ENCODE data around the gene DDX41.
"Not testable (repeated sequence)": the region's sequence is repeated elsewhere in the genome, so short reads cannot be mapped to it uniquely, and the experiment has no call there.

DDX41 gene

DNA sequence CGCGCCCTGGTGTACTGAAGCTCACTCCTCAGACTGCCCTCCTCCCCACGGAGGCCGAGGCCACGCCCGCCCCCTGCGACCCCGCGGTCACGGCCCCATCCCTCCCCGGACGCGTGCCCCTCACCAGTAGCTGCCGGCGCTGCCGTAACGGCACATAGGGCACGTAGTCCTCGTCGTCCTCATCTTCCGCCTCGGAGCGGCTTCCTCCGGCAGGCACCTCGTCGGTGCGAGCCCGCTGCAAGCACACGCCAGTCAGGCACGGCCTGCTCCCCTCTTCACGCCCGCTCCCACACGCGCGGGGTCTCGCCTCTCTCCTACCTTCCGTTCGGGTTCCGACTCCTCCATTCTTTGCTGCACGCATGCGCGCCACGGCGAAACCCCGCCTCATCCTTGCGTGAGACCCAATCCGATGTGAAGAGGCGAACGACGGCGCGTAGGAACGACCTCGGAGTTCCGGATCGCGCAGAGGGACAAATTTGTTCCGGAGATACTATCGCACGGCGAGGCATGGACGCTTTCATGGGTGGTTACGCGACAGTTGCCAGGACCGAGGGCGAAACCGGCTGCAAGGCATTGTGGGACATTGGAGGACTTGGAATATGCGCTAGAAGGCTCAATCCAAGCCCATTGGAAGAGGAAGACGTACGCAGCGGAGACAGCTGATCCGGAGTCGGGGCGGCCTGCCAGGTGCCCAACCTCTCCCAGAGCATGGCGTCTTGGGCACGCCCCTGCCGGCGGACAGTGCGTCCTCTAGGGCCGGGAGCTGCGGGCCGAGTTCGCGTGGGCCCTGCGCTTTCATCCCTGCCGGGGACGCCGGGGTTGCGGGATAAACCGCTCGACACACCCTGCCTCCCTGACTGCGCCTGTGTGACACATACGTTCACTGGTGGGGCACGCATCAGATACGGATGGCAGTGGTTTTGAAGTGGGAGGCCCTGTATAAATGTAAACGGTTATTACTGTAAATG, at the start of gene DDX41:
Gene DDX41 (minus strand): TSS at position 361 of the 968 bp plus-strand sequence. CDS start 16 bp downstream, at position 345.
- ATAC-seq (ENCODE audit: low read depth) (peak; percentile 92), DNase-seq (ENCODE audit: low spot score in 2 of 2) (peak; percentile 84 to 87)
- H3K27ac Mint-ChIP-seq = peak within 1 kb of the TSS; percentile 85
- peak within 1 kb of the TSS; percentile 89 for H3K4me3 Mint-ChIP-seq
- peaks cover 24% of the 10 kb centered on the region for H3K36me3 Mint-ChIP-seq
- H3K27me3 Mint-ChIP-seq = no peaks in the 10 kb centered on the region
- H3K4me1 Mint-ChIP-seq = peaks cover 37% of the 10 kb centered on the region
- H3K9me3 Mint-ChIP-seq = no peaks in the 10 kb centered on the region

DNA sequence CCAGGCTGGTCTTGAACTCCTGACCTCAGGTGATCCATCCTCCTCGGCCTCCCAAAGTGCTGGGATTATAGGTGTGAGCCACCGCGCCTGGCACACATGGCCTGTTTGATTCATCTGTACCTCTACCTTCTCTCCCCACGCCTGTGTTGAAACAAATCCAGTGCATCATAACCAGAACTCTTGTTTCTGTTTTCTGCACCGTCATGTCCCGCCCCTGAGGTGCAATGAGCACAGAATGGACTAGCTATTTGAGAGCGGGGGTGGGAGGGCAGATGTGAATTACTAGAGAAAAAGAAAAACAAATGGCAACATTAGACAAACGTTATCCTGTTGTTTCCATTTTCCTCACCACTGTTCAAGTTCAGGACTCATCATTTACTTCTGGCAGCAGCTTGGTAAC, 48.3 kb upstream of the DDX41 start:
- H3K27me3 Mint-ChIP-seq = peaks cover 14% of the 10 kb centered on the region
- H3K4me3 Mint-ChIP-seq = no peak overlapping the region
- no peak overlapping the region for H3K27ac Mint-ChIP-seq
- H3K4me1 Mint-ChIP-seq = no peaks in the 10 kb centered on the region
- DNase-seq (ENCODE audit: low spot score in 2 of 2) (no peak), ATAC-seq (ENCODE audit: low read depth) (no peak)
- H3K9me3 Mint-ChIP-seq = no peaks in the 10 kb centered on the region
- no peaks in the 10 kb centered on the region for H3K36me3 Mint-ChIP-seq

DNA sequence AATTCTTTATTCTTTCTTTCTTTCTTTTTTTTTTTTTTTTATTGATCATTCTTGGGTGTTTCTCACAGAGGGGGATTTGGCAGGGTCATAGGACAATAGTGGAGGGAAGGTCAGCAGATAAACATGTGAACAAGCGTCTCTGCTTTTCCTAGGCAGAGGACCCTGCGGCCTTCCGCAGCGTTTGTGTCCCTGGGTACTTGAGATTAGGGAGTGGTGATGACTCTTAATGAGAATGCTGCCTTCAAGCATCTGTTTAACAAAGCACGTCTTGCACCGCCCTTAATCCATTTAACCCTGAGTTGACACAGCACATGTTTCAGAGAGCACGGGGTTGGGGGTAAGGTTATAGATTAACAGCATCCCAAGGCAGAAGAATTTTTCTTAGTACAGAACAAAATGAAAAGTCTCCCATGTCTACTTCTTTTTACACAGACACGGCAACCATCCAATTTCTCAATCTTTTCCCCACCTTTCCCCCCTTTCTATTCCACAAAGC, 42.7 kb upstream of the DDX41 start:
- H3K27me3 Mint-ChIP-seq; H3K36me3 Mint-ChIP-seq; H3K4me1 Mint-ChIP-seq; H3K27ac Mint-ChIP-seq; DNase-seq (ENCODE audit: low spot score in 2 of 2); H3K4me3 Mint-ChIP-seq; ATAC-seq (ENCODE audit: low read depth); H3K9me3 Mint-ChIP-seq: not testable (repeated sequence)

DNA sequence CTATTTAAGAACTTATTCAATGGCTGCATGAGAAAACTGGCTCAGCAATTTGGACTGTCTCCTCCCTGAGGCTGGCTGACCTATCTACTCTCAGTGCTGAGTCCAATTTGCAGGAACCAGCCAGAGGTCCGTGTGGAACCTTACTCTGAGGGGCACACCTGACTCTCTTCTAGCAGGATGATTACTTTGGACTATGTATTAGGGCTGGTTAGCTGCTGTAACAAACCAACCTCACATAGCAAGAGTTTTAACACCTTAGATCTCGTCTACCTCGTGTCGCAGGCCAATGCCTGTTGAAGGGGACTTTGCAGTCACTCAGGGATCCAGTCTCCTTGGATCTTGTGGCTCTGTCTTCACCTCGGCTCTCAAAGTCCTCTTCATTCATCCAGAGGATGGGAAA, 41.0 kb upstream of the DDX41 start:
- DNase-seq (ENCODE audit: low spot score in 2 of 2) (no peak), ATAC-seq (ENCODE audit: low read depth) (no peak)
- Mint-ChIP-seq H3K9me3 (no peaks in the 10 kb centered on the region), H3K36me3 (no peaks in the 10 kb centered on the region), H3K27me3 (no peaks in the 10 kb centered on the region), H3K4me1 (peaks cover 11% of the 10 kb centered on the region), H3K4me3 (no peak overlapping the region), H3K27ac (no peak overlapping the region)

DNA sequence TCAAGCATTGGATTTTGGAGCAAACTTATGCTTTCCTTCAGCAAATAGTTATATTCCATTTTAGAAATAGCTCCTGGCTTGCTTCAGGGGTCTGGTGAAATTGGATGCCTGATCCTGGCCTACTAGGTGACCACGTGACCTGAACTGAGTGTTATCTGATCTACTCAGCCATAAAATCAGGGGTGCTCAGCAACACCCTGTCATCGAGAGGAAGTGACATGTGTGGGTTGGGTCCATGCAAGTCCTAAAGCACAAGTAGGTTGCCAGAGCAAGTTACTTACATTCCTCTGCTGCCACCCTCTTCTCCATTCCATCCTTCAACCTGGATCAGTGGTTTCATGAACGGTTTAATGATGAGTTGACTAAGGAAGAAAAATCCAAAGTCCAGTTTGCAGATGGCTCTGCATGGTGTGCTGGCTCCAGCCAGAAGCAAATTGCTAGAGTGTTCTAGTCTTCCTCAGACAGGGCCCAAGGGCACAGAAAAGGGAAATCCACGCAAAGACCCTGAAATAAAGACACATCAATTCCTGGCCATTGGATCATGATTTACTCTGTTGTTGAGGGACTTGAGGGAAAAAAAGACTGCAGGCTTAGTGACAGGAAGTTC, 40.4 kb upstream of the DDX41 start:
- Mint-ChIP-seq H3K27me3 (no peaks in the 10 kb centered on the region), H3K4me1 (peaks cover 16% of the 10 kb centered on the region), H3K4me3 (no peak overlapping the region), H3K9me3 (no peaks in the 10 kb centered on the region), H3K36me3 (no peaks in the 10 kb centered on the region), H3K27ac (no peak overlapping the region)
- ATAC-seq (ENCODE audit: low read depth) (no peak), DNase-seq (ENCODE audit: low spot score in 2 of 2) (no peak)

DNA sequence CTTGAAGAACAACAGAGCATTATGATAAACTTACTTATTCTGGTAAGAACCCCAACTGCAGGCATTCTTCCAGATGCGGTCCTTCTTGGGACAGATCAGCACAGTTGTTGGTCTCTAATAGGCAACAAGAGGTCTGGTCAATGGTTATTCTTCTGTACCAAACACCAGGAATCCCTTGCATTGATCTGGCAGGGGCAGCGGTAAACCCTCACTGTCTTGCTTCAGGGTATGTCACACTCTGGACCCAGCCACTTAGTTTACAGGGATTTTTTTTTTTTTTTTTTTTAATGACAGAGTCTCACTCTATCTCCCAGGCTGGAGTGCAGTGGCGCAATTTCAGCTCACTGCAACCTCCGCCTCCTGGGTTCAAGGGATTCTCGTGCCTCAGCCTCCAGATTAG, 38.9 kb upstream of the DDX41 start:
- H3K27me3 Mint-ChIP-seq = no peaks in the 10 kb centered on the region
- ATAC-seq (ENCODE audit: low read depth) (no peak), DNase-seq (ENCODE audit: low spot score in 2 of 2) (no peak)
- no peaks in the 10 kb centered on the region for H3K9me3 Mint-ChIP-seq
- H3K4me3 Mint-ChIP-seq = no peak overlapping the region
- peaks cover 3% of the 10 kb centered on the region for H3K36me3 Mint-ChIP-seq
- peaks cover 18% of the 10 kb centered on the region for H3K4me1 Mint-ChIP-seq
- no peak overlapping the region for H3K27ac Mint-ChIP-seq

DNA sequence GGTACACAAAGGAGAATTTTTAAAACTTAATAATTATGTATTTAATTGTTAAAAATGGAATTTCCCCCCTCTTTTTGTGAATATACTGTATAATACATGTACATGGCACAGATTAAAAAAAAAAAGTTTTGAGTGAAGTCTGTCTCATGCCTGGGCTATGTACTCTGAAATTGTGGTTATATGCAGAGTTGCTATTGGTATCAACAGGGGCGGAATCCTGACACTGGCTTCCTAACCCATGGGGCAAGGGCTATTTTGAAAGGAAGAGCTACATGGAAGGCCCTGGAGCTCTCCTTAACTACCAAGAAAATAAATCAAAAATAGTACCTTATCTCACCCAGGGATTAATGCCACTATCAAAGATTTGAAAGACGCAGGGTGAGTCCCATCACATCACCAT, 38.5 kb upstream of the DDX41 start:
- peak overlapping the region; percentile 80 for H3K27ac Mint-ChIP-seq
- H3K4me1 Mint-ChIP-seq = peaks cover 19% of the 10 kb centered on the region
- no peaks in the 10 kb centered on the region for H3K9me3 Mint-ChIP-seq
- ATAC-seq (ENCODE audit: low read depth) = no peak
- no peak for DNase-seq (ENCODE audit: low spot score in 2 of 2)
- no peaks in the 10 kb centered on the region for H3K27me3 Mint-ChIP-seq
- peaks cover 3% of the 10 kb centered on the region for H3K36me3 Mint-ChIP-seq
- H3K4me3 Mint-ChIP-seq = no peak overlapping the region

DNA sequence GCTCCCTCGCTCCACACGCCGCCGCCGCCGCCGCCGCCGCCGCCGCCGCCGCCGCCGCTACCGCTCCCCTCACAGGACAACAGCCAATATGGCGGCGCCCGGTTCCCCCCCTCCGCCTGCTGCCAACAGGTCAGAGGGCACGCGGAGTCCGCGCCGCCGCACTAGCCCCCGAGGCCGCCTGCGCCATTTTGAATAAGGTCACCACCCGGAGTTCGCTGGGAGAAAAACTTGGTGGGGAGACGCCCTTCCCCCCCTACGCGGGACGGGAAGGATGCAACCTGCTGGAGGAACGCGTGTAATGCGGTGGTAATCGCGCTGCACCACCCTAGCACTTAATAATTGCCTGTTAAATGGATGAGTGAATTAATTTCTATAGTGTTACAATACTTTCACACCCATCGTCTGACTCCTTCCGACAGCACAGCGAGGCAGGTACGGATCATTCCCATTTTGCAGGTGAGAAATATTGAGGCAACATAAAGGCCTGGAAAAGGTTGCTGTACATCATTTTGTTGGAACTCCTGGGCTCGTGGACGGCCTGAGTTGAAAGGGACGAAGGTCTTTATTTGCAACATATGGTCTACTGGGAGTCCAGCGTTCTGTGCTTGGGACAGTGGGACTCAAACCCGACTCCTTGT, 37.8 kb upstream of the DDX41 start, which contains the start of gene FAM193B:
Gene FAM193B (minus strand): TSS at position 90 of the 638 bp plus-strand sequence. CDS start 105 bp downstream, outside the sequence.
- H3K27ac Mint-ChIP-seq = peak within 1 kb of the TSS; percentile 80
- peaks cover 21% of the 10 kb centered on the region for H3K4me1 Mint-ChIP-seq
- peaks cover 3% of the 10 kb centered on the region for H3K36me3 Mint-ChIP-seq
- H3K4me3 Mint-ChIP-seq = peak within 1 kb of the TSS; percentile 83
- peak; percentile 91 to 96 for DNase-seq (ENCODE audit: low spot score in 2 of 2)
- H3K27me3 Mint-ChIP-seq = no peaks in the 10 kb centered on the region
- no peaks in the 10 kb centered on the region for H3K9me3 Mint-ChIP-seq
- peak; percentile 97 for ATAC-seq (ENCODE audit: low read depth)

DNA sequence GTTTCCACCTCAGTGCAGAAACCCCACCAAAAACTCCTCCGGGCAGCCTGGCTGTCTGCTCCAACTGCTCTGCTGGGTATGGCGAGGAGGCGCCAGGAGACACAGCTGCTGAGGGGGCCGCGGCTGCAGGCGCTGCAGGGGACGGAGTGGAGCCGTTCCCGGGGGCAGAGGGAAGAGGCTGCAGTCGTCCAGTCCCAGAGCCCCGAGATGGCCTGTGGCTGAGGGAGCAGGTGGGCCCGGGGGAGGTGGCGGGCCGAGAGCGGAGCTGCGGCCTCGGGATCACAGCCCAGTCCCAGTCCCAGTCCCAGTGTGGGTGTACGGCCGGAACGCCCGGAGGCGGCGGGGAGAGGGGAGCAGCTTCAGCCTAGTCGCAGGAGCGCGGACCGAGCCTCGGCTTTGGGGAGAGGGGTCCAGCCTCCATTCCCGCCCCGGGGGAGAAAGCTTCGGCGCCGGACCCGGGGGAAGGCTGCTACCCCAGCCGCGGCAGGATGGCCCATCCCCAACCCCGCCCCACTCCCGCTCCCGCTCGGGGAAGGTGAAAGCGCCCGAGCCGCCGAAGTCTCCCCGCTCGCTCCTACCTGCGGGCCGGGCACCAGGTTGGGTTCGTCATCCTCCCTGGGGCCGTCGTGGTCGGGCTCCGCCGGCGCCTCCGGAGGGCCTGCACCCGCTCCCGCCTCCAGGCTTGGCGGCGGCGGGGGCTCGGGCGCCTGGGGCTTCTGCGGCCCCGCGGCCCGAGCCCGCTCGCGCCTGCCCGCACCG, 37.1 kb upstream of the DDX41 start:
- peaks cover 22% of the 10 kb centered on the region for H3K4me1 Mint-ChIP-seq
- no peaks in the 10 kb centered on the region for H3K9me3 Mint-ChIP-seq
- H3K36me3 Mint-ChIP-seq = peaks cover 3% of the 10 kb centered on the region
- no peaks in the 10 kb centered on the region for H3K27me3 Mint-ChIP-seq
- peak in 1 of 2 donors; percentile 51 for DNase-seq (ENCODE audit: low spot score in 2 of 2)
- H3K27ac Mint-ChIP-seq = peak overlapping the region; percentile 80
- H3K4me3 Mint-ChIP-seq = peak overlapping the region; percentile 31
- ATAC-seq (ENCODE audit: low read depth) = no peak

DNA sequence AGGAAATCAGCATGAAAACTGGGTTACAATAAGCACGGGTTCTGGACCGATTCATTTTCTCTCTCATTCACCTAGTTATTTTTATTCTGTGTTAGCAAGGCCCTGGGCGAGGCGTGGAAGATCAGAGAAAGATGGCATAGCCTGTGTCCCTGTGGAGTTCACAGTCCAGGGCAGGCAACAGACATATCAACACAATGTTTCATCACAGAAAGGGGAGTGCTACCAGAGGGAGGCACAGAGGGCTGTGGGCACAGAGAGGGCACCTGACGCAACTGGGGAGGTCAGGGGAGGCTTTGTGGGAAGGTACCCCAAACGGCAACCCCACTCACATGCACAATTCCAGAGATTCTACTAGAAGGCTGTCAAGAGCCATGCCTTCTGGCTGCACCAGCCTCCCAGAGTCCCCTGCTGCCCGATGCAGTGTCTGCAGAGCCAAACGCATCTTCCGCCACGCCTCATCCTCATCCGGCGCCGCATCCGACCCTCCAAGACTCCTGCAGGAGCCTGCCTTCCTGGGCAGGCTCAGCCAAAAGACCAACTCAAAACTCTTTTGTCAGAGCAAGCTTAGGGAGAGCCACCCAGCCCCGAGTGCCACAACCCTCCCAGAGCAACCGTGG, 36.2 kb upstream of the DDX41 start:
- Mint-ChIP-seq H3K27me3 (no peaks in the 10 kb centered on the region), H3K9me3 (no peaks in the 10 kb centered on the region), H3K4me1 (peaks cover 26% of the 10 kb centered on the region), H3K36me3 (peaks cover 3% of the 10 kb centered on the region), H3K27ac (peak overlapping the region; percentile 70), H3K4me3 (peak overlapping the region; percentile 31)
- DNase-seq (ENCODE audit: low spot score in 2 of 2) = no peak
- no peak for ATAC-seq (ENCODE audit: low read depth)

DNA sequence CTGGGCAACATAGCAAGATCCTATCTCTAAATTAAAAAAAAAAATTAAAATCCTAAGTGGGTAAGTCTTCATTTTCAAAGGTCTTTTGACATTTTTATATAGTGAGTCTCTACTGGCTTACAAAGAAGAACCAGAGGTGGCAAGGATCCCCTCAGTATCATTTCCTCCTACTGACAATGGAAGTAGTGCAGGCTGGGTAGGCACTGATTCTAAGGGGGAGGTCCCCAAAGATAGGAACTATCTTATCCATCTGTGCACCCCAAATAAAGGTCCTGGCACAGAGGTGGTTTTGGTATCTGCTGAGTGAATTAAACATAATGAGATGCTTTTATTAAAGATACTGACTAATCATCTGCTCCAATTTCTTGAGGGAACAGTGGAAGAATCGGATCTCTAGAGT, 33.4 kb upstream of the DDX41 start:
- peaks cover 32% of the 10 kb centered on the region for H3K4me1 Mint-ChIP-seq
- H3K27ac Mint-ChIP-seq = no peak overlapping the region
- H3K27me3 Mint-ChIP-seq = no peaks in the 10 kb centered on the region
- DNase-seq (ENCODE audit: low spot score in 2 of 2) (no peak), ATAC-seq (ENCODE audit: low read depth) (peak; percentile 18)
- no peak overlapping the region for H3K4me3 Mint-ChIP-seq
- H3K9me3 Mint-ChIP-seq = no peaks in the 10 kb centered on the region
- H3K36me3 Mint-ChIP-seq = peaks cover 5% of the 10 kb centered on the region

DNA sequence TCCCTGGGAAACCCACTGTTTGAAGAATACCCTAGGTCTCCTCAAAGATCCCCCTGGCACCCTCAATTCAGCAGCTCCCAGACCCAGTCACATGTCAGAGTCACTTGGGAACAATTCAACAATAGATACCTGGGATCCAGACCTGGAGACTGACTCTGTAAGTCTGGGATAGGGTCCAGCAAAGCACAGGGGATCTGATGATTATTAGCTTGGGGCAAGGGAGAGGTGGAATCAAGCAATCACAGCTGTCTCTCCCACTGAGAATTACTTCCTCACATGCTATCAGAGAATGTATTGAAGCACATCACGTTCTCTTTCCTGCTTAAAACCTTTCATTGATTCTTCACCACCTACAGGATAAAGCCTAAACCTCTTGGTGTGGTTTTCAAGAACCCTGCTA, 31.7 kb upstream of the DDX41 start:
- Mint-ChIP-seq H3K9me3 (no peaks in the 10 kb centered on the region), H3K27me3 (no peaks in the 10 kb centered on the region), H3K4me3 (no peak overlapping the region), H3K27ac (no peak overlapping the region), H3K4me1 (peaks cover 27% of the 10 kb centered on the region), H3K36me3 (peaks cover 5% of the 10 kb centered on the region)
- no peak for DNase-seq (ENCODE audit: low spot score in 2 of 2)
- ATAC-seq (ENCODE audit: low read depth) = no peak

DNA sequence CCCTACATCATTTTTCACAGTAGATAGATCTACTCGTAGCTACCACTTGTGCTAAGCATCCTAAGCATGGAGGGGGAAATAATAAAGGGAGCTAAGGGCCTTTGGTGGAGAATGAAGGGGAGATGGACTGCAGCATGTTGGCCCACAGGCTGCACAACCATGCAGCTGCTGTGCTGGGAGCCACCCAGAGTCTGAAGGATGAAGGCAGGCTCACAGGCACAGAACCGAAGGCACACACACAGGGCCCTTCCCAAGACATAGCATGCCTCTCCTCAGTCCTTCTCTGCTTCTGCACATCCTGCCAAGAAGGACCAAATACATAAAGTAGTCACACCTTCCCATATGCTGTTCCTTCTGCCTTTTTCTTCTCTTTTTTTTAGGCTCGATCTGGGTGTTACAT, 31.0 kb upstream of the DDX41 start:
- H3K36me3 Mint-ChIP-seq = peaks cover 5% of the 10 kb centered on the region
- no peak overlapping the region for H3K27ac Mint-ChIP-seq
- DNase-seq (ENCODE audit: low spot score in 2 of 2) = no peak
- H3K4me1 Mint-ChIP-seq = peaks cover 21% of the 10 kb centered on the region
- H3K27me3 Mint-ChIP-seq = no peaks in the 10 kb centered on the region
- no peaks in the 10 kb centered on the region for H3K9me3 Mint-ChIP-seq
- ATAC-seq (ENCODE audit: low read depth) = no peak
- no peak overlapping the region for H3K4me3 Mint-ChIP-seq

All from memory B cell (primary cell).